ENCODE measurements around the gene CRYGS. TPM values are rescaled to one million over a fixed set of nuclear protein-coding genes. Genes with fewer than 3 reads are reported as not detected.

CRYGS gene
- total RNA-seq, 4 donors from 2014 or later, result 0.26 to 2.7 (median 1.6) TPM

GRCh38 chr3:186517218-186517617, 27.0 kb downstream of the CRYGS start:
- TF ChIP-seq POLR2A (IDR thresholded peaks at IDR 0.05) (no peak), CTCF (IDR thresholded peaks at IDR 0.05) (no peak)
- no peak for DNase-seq
- no peak overlapping the region for H3K4me3 ChIP-seq
- 37 to 56% methylated on average over 3 to 4 of the region's 4 CpGs for WGBS, 2 donors
- intact Hi-C loops (cut with DNase I), result no loop called here
- H3K9me3 ChIP-seq, result peaks cover 0 to 5% (median 4%) of the 10 kb centered on the region in 3 donors
- no peaks in the 10 kb centered on the region for H3K4me1 ChIP-seq
- no peak overlapping the region for H3K27ac ChIP-seq
- H3K27me3 ChIP-seq, result peaks cover 0 to 74% (median 0%) of the 10 kb centered on the region in 4 donors
- H3K36me3 ChIP-seq, result no peaks in the 10 kb centered on the region

GRCh38 chr3:186516646-186517045, 27.5 kb downstream of the CRYGS start:
- WGBS, 2 donors, result 100% methylated on average over 2 of the region's 2 CpGs; no CpG with 5 or more reads in 1 of the 2 donors

GRCh38 chr3:186515125-186515524, 29.1 kb downstream of the CRYGS start:
- H3K36me3 ChIP-seq, result no peaks in the 10 kb centered on the region
- 43 to 61% methylated on average over 4 of the region's 4 CpGs for WGBS, 2 donors
- no peak overlapping the region for H3K27ac ChIP-seq
- H3K4me1 ChIP-seq, result no peaks in the 10 kb centered on the region
- H3K27me3 ChIP-seq, result peaks cover 0 to 58% (median 0%) of the 10 kb centered on the region in 4 donors
- no peak for DNase-seq
- no peak for TF ChIP-seq POLR2A (IDR thresholded peaks at IDR 0.05)
- TF ChIP-seq CTCF (IDR thresholded peaks at IDR 0.05), result no peak
- H3K9me3 ChIP-seq, result peaks cover 0 to 5% (median 4%) of the 10 kb centered on the region in 3 donors
- intact Hi-C loops (cut with DNase I), result no loop called here
- no peak overlapping the region for H3K4me3 ChIP-seq

More at GRCh38 chr3:186516646-186517045, 27.5 kb downstream of the CRYGS start:
- TF ChIP-seq POLR2A (IDR thresholded peaks at IDR 0.05) (no peak), CTCF (IDR thresholded peaks at IDR 0.05) (no peak)
- no peaks in the 10 kb centered on the region for H3K36me3 ChIP-seq
- no peak overlapping the region for H3K27ac ChIP-seq
- no peak for DNase-seq
- intact Hi-C loops (cut with DNase I), result no loop called here
- H3K4me1 ChIP-seq, result no peaks in the 10 kb centered on the region
- peaks cover 0 to 70% (median 0%) of the 10 kb centered on the region in 4 donors for H3K27me3 ChIP-seq
- no peak overlapping the region for H3K4me3 ChIP-seq
- peaks cover 0 to 5% (median 4%) of the 10 kb centered on the region in 3 donors for H3K9me3 ChIP-seq

- no peaks in the 10 kb centered on the region for H3K4me1 ChIP-seq
- 66 to 75% methylated on average over 3 of the region's 3 CpGs for WGBS, 2 donors
- peaks cover 0 to 5% (median 4%) of the 10 kb centered on the region in 3 donors for H3K9me3 ChIP-seq
- no peak overlapping the region for H3K27ac ChIP-seq
- H3K36me3 ChIP-seq, result no peaks in the 10 kb centered on the region
- H3K27me3 ChIP-seq, result peaks cover 0 to 51% (median 0%) of the 10 kb centered on the region in 4 donors
- intact Hi-C loops (cut with DNase I), result no loop called here
- no peak for DNase-seq
- no peak overlapping the region for H3K4me3 ChIP-seq
- TF ChIP-seq POLR2A (IDR thresholded peaks at IDR 0.05) (no peak), CTCF (IDR thresholded peaks at IDR 0.05) (peak in 4 of 6 experiments; percentile 17 to 49 (median 32))
Observed at GRCh38 chr3:186514296-186515002, 29.7 kb downstream of the CRYGS start.

- no peaks in the 10 kb centered on the region for H3K36me3 ChIP-seq
- no peak overlapping the region for H3K27ac ChIP-seq
- H3K4me3 ChIP-seq, result no peak overlapping the region
- no peak for DNase-seq
- H3K27me3 ChIP-seq, result peaks cover 0 to 51% (median 0%) of the 10 kb centered on the region in 4 donors
- H3K4me1 ChIP-seq, result no peaks in the 10 kb centered on the region
- intact Hi-C loops (cut with DNase I), result no loop called here
- WGBS, 2 donors, result 52 to 71% methylated on average over 5 of the region's 5 CpGs
- H3K9me3 ChIP-seq, result peaks cover 0 to 5% (median 4%) of the 10 kb centered on the region in 3 donors
- TF ChIP-seq CTCF (IDR thresholded peaks at IDR 0.05) (no peak), POLR2A (IDR thresholded peaks at IDR 0.05) (no peak)
Observed at GRCh38 chr3:186513386-186513785, 30.8 kb downstream of the CRYGS start.

All from esophagus squamous epithelium (tissue), 5 donors.